Hematopoietic multipotent progenitor cell treated with erythropoietin and hydrocortisone succinate and interleukin-3 and kit ligand, for 17 days (in vitro differentiated cells): ENCODE measurements around the gene USP17L22.
"Not testable (repeated sequence)": the region's sequence is repeated elsewhere in the genome, so short reads cannot be mapped to it uniquely, and the experiment has no call there.

Source experiments
- DNase-seq: peaks from one replicate; pipeline ENCODE4 v3.0.0-alpha.2; 2015; ENCODE audit warnings: low spot score

The USP17L22 gene

DNA sequence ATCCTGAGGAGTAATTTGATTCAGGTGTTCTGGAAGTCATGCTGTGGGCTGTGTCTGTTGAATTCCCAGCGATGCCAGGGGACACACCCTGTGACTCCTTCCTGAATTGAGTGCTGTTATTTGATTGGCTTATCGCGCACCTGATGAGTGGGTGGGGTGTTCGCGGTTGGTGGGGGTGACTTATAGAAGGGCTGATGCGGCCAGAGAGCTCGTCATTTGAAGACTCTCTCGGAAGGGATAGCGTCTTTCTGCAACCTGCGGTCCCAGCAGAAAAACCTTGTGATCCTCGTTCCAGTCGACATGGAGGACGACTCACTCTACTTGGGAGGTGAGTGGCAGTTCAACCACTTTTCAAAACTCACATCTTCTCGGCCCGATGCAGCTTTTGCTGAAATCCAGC, at the start of gene USP17L22:
TSS of gene USP17L22 (plus strand) at position 301 of the 400 bp plus-strand sequence. CDS start at position 301, 0 bp downstream.
- not testable (repeated sequence) for DNase-seq

GRCh38 chr4:9219852-9220251, 47.6 kb upstream of the USP17L22 start, which contains the start of gene USP17L12:
USP17L12 (plus strand) TSS chr4:9220152; CDS start chr4:9220152, 0 bp downstream.
- not testable (repeated sequence) for DNase-seq

GRCh38 chr4:9224596-9224995, 42.8 kb upstream of the USP17L22 start, which contains the start of gene USP17L13:
USP17L13 (plus strand) TSS chr4:9224896; CDS start chr4:9224896, 0 bp downstream.
- DNase-seq: not testable (repeated sequence)

DNA sequence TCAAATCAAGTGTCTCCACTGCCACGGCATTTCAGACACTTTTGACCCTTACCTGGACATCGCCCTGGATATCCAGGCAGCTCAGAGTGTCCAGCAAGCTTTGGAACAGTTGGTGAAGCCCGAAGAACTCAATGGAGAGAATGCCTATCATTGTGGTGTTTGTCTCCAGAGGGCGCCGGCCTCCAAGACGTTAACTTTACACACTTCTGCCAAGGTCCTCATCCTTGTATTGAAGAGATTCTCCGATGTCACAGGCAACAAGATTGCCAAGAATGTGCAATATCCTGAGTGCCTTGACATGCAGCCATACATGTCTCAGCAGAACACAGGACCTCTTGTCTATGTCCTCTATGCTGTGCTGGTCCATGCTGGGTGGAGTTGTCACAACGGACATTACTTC, 37.2 kb upstream of the USP17L22 start:
- not testable (repeated sequence) for DNase-seq

DNA sequence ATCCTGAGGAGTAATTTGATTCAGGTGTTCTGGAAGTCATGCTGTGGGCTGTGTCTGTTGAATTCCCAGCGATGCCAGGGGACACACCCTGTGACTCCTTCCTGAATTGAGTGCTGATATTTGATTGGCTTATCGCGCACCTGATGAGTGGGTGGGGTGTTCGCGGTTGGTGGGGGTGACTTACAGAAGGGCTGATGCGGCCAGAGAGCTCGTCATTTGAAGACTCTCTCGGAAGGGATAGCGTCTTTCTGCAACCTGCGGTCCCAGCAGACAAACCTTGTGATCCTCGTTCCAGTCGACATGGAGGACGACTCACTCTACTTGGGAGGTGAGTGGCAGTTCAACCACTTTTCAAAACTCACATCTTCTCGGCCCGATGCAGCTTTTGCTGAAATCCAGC, 33.3 kb upstream of the USP17L22 start, which contains the start of gene USP17L15:
TSS of gene USP17L15 (plus strand) at position 301 of the 400 bp plus-strand sequence. CDS start at position 301, 0 bp downstream.
- not testable (repeated sequence) for DNase-seq

- not testable (repeated sequence) for DNase-seq
These were observed 29.0 kb upstream of the USP17L22 start for GRCh38 chr4:9238461-9238860.

DNA sequence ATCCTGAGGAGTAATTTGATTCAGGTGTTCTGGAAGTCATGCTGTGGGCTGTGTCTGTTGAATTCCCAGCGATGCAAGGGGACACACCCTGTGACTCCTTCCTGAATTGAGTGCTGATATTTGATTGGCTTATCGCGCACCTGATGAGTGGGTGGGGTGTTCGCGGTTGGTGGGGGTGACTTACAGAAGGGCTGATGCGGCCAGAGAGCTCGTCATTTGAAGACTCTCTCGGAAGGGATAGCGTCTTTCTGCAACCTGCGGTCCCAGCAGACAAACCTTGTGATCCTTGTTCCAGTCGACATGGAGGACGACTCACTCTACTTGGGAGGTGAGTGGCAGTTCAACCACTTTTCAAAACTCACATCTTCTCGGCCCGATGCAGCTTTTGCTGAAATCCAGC, 23.8 kb upstream of the USP17L22 start, which contains the start of gene USP17L17:
TSS of gene USP17L17 (plus strand) at position 301 of the 400 bp plus-strand sequence. CDS start at position 301, 0 bp downstream.
- DNase-seq: not testable (repeated sequence)

DNA sequence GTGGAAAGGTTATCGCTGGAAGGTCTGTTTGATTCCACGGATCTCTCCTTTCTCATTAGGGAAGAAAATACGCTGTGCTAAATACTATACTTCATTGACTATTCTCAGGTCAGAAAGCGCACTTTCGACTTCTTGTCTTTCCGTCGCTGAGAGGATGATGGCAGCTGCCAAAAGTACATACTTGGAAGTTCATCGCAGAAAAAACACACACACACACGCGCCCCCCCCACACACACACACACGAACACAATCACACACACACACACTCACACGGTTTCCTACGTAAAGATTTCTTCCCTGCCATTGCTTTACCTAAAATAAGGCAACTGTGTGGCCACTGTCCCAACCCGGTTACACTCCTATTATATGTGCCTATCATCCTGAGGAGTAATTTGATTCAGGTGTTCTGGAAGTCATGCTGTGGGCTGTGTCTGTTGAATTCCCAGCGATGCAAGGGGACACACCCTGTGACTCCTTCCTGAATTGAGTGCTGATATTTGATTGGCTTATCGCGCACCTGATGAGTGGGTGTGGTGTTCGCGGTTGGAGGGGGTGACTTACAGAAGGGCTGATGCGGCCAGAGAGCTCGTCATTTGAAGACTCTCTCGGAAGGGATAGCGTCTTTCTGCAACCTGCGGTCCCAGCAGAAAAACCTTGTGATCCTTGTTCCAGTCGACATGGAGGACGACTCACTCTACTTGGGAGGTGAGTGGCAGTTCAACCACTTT, 19.3 kb upstream of the USP17L22 start, which contains the start of gene USP17L18:
TSS of gene USP17L18 (plus strand) at position 678 of the 728 bp plus-strand sequence. CDS start at position 678, 0 bp downstream.
- not testable (repeated sequence) for DNase-seq

GRCh38 chr4:9253078-9253477, 14.3 kb upstream of the USP17L22 start, which contains the start of gene USP17L19:
USP17L19 (plus strand) TSS chr4:9253378; CDS start chr4:9253378, 0 bp downstream.
- not testable (repeated sequence) for DNase-seq

- not testable (repeated sequence) for DNase-seq
These were observed 9.6 kb upstream of the USP17L22 start, which contains the start of gene USP17L20 for GRCh38 chr4:9257824-9258223. USP17L20 (plus strand) TSS chr4:9258124; CDS start chr4:9258124, 0 bp downstream.

GRCh38 chr4:9262572-9262971, 4.8 kb upstream of the USP17L22 start, which contains the start of gene USP17L21:
USP17L21 (plus strand) TSS chr4:9262872; CDS start chr4:9262872, 0 bp downstream.
- DNase-seq: not testable (repeated sequence)

GRCh38 chr4:9271719-9272118, 4.3 kb downstream of the USP17L22 start:
- not testable (repeated sequence) for DNase-seq
